ENCODE measurements around the gene PCDHGA2.
"Not testable (repeated sequence)": the region's sequence is repeated elsewhere in the genome, so short reads cannot be mapped to it uniquely, and the experiment has no call there.

The PCDHGA2 gene

GRCh38 chr5:141338538-141339306 lies at the start of gene PCDHGA2:
PCDHGA2 (plus strand) TSS chr5:141338760.
- H3K9me3 ChIP-seq (ENCODE audit: control insufficient read depth, insufficient read depth, low read length): peaks cover 4% of the 10 kb centered on the region; the same call in 1 of the 2 replicates
- no peaks in the 10 kb centered on the region; the same call in 1 of the 2 replicates for H3K36me3 ChIP-seq (ENCODE audit: insufficient read depth, low read length)
- no peak within 1 kb of the TSS for H3K9ac ChIP-seq (ENCODE audit: low read depth, low read length)
- no peaks in the 10 kb centered on the region for H3K4me1 ChIP-seq (ENCODE audit: insufficient read depth, low read length)

DNA sequence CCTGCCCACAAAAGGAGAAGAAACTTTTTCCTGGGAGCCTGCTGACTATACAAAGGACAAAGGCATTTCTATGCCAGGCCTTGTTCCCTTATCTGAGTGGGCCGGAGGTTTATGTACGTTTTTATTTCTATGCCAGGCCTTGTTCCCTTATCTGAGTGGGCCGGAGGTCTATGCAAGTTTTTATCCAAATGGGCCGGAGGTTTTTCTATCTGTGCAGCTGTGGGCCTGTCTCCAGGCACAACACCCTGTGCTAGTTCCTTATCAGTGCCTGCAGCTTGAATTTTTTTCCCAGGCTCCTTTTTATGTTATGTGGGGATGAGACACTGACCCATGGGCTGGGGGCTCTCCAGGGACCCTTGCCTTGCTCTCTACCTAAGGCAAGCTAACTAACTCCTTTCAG lies 40.2 kb upstream of the PCDHGA2 start:
- Histone ChIP-seq H3K9me3 (ENCODE audit: control insufficient read depth, insufficient read depth, low read length) (0 out of 2 replicates have a peak, but pooled peaks cover 2% of the 10 kb centered on the region), H3K4me1 (ENCODE audit: insufficient read depth, low read length) (no peaks in the 10 kb centered on the region), H3K36me3 (ENCODE audit: insufficient read depth, low read length) (no peaks in the 10 kb centered on the region), H3K9ac (ENCODE audit: low read depth, low read length) (no peak overlapping the region)

- no peaks in the 10 kb centered on the region for H3K4me1 ChIP-seq (ENCODE audit: insufficient read depth, low read length)
- no peak within 1 kb of the TSS for H3K9ac ChIP-seq (ENCODE audit: low read depth, low read length)
- 0 out of 2 replicates have a peak, but pooled peaks cover 2% of the 10 kb centered on the region for H3K9me3 ChIP-seq (ENCODE audit: control insufficient read depth, insufficient read depth, low read length)
- H3K36me3 ChIP-seq (ENCODE audit: insufficient read depth, low read length): no peaks in the 10 kb centered on the region
Observed at GRCh38 chr5:141303756-141304155, 34.8 kb upstream of the PCDHGA2 start, which contains the start of gene SLC25A2. SLC25A2 (minus strand) TSS chr5:141304049; CDS start chr5:141303865, 184 bp downstream.

- Histone ChIP-seq H3K9ac (ENCODE audit: low read depth, low read length) (no peak overlapping the region), H3K36me3 (ENCODE audit: insufficient read depth, low read length) (no peaks in the 10 kb centered on the region; the same call in 1 of the 2 replicates), H3K4me1 (ENCODE audit: insufficient read depth, low read length) (no peaks in the 10 kb centered on the region), H3K9me3 (ENCODE audit: control insufficient read depth, insufficient read depth, low read length) (0 out of 2 replicates have a peak, but pooled peaks cover 2% of the 10 kb centered on the region)
Observed at GRCh38 chr5:141306630-141307029, 31.9 kb upstream of the PCDHGA2 start.

GRCh38 chr5:141313711-141314110 lies 24.8 kb upstream of the PCDHGA2 start:
- Histone ChIP-seq H3K9ac (ENCODE audit: low read depth, low read length) (no peak overlapping the region), H3K36me3 (ENCODE audit: insufficient read depth, low read length) (peaks cover 8% of the 10 kb centered on the region), H3K9me3 (ENCODE audit: control insufficient read depth, insufficient read depth, low read length) (peaks cover 10% of the 10 kb centered on the region), H3K4me1 (ENCODE audit: insufficient read depth, low read length) (no peaks in the 10 kb centered on the region; the same call in 1 of the 2 replicates)

- H3K4me1 ChIP-seq (ENCODE audit: insufficient read depth, low read length); H3K9ac ChIP-seq (ENCODE audit: low read depth, low read length): not testable (repeated sequence)
- Histone ChIP-seq H3K36me3 (ENCODE audit: insufficient read depth, low read length) (peaks cover 17% of the 10 kb centered on the region), H3K9me3 (ENCODE audit: control insufficient read depth, insufficient read depth, low read length) (peaks cover 20% of the 10 kb centered on the region)
Observed at GRCh38 chr5:141316963-141317362, 21.6 kb upstream of the PCDHGA2 start.

GRCh38 chr5:141319202-141319601 lies 19.4 kb upstream of the PCDHGA2 start:
- Histone ChIP-seq H3K9ac (ENCODE audit: low read depth, low read length) (peak overlapping the region; percentile 99; the same call in 1 of the 2 replicates), H3K4me1 (ENCODE audit: insufficient read depth, low read length) (no peaks in the 10 kb centered on the region; the same call in 1 of the 2 replicates), H3K9me3 (ENCODE audit: control insufficient read depth, insufficient read depth, low read length) (peaks cover 20% of the 10 kb centered on the region), H3K36me3 (ENCODE audit: insufficient read depth, low read length) (peaks cover 17% of the 10 kb centered on the region)

- H3K4me1 ChIP-seq (ENCODE audit: insufficient read depth, low read length): no peaks in the 10 kb centered on the region; the same call in 1 of the 2 replicates
- peaks cover 20% of the 10 kb centered on the region for H3K9me3 ChIP-seq (ENCODE audit: control insufficient read depth, insufficient read depth, low read length)
- peak overlapping the region; percentile 99 for H3K9ac ChIP-seq (ENCODE audit: low read depth, low read length)
- peaks cover 17% of the 10 kb centered on the region for H3K36me3 ChIP-seq (ENCODE audit: insufficient read depth, low read length)
Observed at GRCh38 chr5:141319699-141320098, 18.9 kb upstream of the PCDHGA2 start.

DNA sequence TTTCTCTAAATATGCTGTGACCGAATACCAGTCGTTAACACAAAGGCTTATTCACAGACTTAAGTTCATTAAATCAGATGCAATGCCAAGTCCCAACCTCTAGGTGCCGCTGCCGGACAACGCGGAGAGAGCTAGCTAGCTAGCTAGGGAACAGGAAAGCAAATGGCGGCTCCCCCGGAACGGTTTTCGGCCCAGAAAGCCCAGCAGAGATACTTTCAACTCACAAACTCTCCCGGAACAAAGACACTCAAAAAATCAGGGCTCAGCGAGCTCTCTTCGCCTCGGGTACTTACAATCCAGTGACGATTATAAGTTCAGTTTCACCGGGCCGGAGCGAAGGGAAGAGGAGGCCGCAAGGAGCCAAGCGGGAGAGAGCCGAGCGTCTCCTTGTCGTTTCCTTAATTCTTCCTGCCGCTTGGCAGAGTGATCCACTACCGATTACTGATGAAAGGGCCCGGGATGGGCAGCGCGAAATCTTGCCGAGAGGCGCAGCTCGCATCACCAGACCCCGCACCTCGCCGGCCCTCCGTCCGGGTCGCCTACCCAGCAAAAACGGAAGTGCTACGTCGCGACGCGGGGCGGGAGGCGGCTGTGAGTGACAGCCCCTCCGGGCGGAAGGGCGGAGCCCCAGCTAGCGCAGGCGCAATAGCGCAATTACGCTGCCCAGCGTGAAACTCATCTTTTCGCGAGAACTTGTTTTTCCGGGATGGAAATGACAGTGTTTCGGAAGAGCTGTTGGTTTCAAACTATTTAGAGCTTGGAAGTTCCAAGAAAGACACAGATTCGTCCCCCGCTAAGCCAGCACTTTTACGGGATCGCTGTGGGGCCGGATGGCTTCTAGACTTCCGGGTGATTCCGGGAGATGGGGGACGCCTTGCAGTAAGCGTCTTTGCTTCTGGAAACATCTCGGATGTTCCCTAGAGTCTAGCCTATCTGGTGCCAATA lies 18.1 kb upstream of the PCDHGA2 start, which contains the start of gene TAF7:
Gene TAF7, minus strand, starts transcription at position 560 of the 945 bp plus-strand sequence. CDS start 740 bp downstream, outside the sequence.
- Histone ChIP-seq H3K9me3 (ENCODE audit: control insufficient read depth, insufficient read depth, low read length) (peaks cover 20% of the 10 kb centered on the region), H3K36me3 (ENCODE audit: insufficient read depth, low read length) (peaks cover 17% of the 10 kb centered on the region), H3K4me1 (ENCODE audit: insufficient read depth, low read length) (no peaks in the 10 kb centered on the region; the same call in 1 of the 2 replicates), H3K9ac (ENCODE audit: low read depth, low read length) (peak within 1 kb of the TSS; percentile 99)

- Histone ChIP-seq H3K4me1 (ENCODE audit: insufficient read depth, low read length) (no peaks in the 10 kb centered on the region; the same call in 1 of the 2 replicates), H3K9ac (ENCODE audit: low read depth, low read length) (no peak overlapping the region), H3K9me3 (ENCODE audit: control insufficient read depth, insufficient read depth, low read length) (peaks cover 20% of the 10 kb centered on the region), H3K36me3 (ENCODE audit: insufficient read depth, low read length) (peaks cover 17% of the 10 kb centered on the region)
Observed at GRCh38 chr5:141322261-141322660, 16.3 kb upstream of the PCDHGA2 start.

- H3K9ac ChIP-seq (ENCODE audit: low read depth, low read length): peak overlapping the region; percentile 78
- no peaks in the 10 kb centered on the region; the same call in 1 of the 2 replicates for H3K9me3 ChIP-seq (ENCODE audit: control insufficient read depth, insufficient read depth, low read length)
- no peaks in the 10 kb centered on the region for H3K4me1 ChIP-seq (ENCODE audit: insufficient read depth, low read length)
- H3K36me3 ChIP-seq (ENCODE audit: insufficient read depth, low read length): no peaks in the 10 kb centered on the region
Observed at GRCh38 chr5:141326088-141326854, 12.3 kb upstream of the PCDHGA2 start.

DNA sequence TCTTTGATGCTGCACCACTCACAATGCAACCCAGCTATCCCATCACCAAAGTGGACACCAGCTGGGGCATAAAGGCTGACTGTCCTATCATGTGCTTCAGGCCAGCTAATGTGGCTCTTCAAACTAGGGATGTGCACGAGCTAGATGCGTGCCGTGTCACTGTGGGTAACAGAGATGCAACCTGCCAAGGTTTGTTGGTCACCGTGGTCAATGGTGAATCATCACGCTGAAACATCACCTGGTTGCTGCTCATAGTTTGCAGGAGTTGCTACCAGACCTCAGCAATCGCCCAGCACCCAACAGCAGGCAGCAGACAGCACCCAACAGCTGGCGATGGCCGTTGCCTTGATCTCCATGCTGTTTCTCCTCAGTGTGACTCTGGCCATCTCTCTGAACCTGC lies 10.3 kb upstream of the PCDHGA2 start:
- H3K9me3 ChIP-seq (ENCODE audit: control insufficient read depth, insufficient read depth, low read length): no peaks in the 10 kb centered on the region; the same call in none of the 2 replicates
- no peaks in the 10 kb centered on the region for H3K4me1 ChIP-seq (ENCODE audit: insufficient read depth, low read length)
- H3K36me3 ChIP-seq (ENCODE audit: insufficient read depth, low read length): no peaks in the 10 kb centered on the region
- H3K9ac ChIP-seq (ENCODE audit: low read depth, low read length): no peak overlapping the region

DNA sequence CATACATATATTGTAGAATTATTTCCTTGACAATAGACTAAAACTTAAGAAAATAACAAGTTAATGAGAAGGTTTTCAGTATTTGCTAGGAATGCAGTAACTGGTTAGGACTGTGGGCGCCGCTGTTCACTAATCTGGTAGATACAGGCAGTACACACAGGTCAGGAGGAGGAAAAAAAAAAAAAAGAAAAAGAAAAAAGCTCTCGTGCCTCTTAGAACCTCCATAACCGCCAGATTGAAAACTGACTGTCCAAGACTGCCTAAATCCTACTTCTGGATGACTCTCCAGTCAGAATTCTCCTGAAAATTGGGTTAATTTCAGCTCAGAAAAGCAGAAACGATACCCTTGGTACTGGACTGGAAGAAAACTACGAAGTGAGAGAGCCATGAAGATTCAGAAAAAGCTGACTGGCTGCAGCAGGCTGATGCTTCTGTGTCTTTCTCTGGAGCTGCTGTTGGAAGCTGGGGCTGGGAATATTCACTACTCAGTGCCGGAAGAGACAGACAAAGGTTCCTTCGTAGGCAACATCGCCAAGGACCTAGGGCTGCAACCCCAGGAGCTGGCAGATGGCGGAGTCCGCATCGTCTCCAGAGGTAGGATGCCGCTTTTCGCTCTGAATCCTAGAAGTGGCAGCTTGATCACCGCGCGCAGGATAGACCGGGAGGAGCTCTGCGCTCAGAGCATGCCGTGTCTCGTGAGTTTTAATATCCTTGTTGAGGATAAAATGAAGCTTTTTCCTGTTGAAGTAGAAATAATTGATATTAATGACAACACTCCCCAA lies 8.1 kb upstream of the PCDHGA2 start, which contains the start of gene PCDHGA1:
Gene PCDHGA1, plus strand, starts transcription at position 216 of the 782 bp plus-strand sequence.
- H3K4me1 ChIP-seq (ENCODE audit: insufficient read depth, low read length): no peaks in the 10 kb centered on the region
- no peak within 1 kb of the TSS; the same call in 1 of the 2 replicates for H3K9ac ChIP-seq (ENCODE audit: low read depth, low read length)
- H3K9me3 ChIP-seq (ENCODE audit: control insufficient read depth, insufficient read depth, low read length): no peaks in the 10 kb centered on the region; the same call in none of the 2 replicates
- H3K36me3 ChIP-seq (ENCODE audit: insufficient read depth, low read length): no peaks in the 10 kb centered on the region; the same call in 1 of the 2 replicates
